NCI-H2227 (cell line): ENCODE results near the gene HORMAD1.
"Not testable (repeated sequence)": the region's sequence is repeated elsewhere in the genome, so short reads cannot be mapped to it uniquely, and the experiment has no call there.

Experiments used
- DNase-seq: peaks from one replicate; lab custom pipeline; 2025; ENCODE audit not compliant: unreplicated experiment; lab: John Stamatoyannopoulos, UW

Gene HORMAD1

GRCh38 chr1:150703427-150703826, 17.3 kb downstream of the HORMAD1 start:
- no peak for DNase-seq

DNA sequence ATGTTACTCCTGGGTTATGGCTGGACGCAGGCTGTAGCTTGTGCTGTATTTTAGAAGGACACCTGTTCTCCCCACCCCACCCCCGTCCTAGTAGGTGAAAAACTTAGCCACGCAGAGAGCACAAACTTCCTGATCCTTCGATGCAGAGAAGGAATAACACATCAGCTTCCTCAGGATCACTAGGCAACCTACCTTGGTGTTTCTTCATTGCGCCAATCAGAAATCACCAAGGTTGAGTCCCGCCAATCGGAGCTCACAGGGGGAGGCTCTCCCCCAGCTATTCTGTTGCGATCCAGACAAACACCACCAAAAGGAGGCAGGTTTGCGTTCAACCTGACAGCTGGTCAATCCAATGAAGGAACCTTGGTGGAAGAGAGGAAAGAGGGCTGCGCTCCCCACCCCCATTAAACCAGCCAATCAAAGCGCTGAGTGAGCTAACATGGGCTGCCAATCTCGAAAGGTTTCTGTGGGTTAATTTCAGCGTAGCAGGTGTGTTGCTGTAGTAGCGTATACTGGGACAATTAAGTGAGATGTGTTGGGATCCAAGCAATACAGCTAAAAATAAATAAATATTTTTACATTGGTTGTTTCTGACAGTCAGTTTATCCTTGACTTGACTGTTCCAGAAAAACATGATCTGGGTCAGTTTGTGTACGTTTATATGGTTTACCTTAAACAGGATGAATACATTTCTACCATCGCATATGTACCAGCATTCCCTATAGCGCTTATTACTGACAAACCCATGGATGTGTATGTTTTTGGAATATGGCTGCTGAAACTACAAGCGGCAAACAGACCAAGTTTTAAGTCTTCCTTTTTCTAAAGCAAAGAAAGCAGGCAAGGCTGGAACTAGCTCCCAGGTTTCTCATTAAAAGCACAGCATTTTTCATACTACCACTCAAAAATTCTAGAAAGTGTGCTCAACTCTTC, 23.4 kb downstream of the HORMAD1 start, which contains the start of gene GOLPH3L:
Gene GOLPH3L, minus strand, starts transcription at position 160 of the 933 bp plus-strand sequence. CDS start 2,316 bp downstream, outside the sequence.
- peak; percentile 98 for DNase-seq

DNA sequence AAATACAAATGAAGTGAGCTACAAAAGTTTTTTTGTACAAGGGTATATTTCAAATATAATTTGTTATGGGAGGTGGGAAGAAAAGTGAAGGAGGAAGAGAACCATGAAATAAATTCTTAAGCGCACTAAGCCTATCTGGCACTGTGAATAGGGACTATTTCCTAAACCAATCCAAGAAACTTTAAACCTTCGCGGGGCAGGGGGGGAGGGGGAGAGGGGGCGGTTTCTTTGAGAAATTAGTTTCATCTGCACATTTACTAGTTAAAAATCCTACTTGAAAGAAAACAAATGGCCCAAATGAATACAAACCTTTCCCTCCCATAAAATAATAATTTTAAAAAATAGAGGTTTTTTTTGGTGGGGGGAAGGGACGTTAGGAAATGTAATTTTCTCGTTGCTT, 24.1 kb downstream of the HORMAD1 start:
- no peak for DNase-seq

GRCh38 chr1:150696162-150696561, 24.5 kb downstream of the HORMAD1 start:
- no peak for DNase-seq

DNA sequence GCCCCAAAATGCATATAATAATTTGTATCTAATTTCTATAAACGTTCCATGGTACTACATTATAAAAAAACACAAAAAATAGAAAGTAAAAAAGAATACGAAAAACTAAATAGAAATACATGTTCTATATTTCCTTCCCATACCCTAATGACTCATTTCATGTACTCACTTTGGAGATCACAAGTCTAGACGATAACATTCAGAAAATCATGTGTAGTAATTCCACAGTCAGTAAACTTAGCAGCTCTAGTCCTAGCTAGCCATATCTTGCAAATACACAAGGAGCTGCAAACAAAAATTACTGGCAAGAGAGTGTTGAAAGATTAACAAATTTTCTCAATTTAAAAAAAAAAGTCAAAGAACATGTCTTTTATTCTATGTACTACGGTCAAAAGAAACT, 25.1 kb downstream of the HORMAD1 start:
- no peak for DNase-seq

DNA sequence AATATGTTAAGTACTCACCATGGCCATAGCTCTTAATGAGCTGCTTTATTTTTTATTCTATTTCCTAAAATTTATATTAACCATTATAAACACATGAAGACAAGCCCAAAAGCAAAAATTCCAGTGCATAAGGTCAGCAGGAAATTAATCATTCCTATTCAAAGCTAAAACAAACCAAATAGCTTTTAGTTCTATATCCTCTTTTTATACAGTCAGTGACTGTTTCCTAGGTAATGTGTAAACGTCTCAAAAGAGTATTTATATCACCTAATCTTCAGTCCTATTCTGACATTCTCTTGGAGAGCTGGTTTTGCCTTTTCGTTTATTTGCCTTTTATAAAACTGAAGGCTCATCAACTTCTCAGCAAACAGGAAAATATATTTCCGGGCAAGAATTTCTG, 28.0 kb downstream of the HORMAD1 start:
- DNase-seq: no peak

DNA sequence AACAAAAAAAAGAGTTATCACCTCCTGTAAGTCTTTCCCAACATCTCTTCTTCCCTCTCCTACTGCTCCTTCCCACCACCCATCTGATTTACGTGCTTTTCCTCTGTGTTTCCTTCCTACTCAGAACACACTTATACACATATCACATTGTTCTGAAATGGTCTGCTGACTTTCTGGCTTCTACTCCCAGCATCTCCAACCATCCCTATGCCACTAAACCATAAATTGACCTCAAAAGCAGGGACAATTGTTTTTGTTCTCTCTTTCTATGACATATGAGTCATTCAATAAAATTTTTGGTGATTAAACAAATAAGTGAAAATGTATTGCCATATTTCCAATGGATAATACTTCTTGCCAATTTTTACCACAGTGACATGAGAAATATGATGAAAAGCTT, 31.9 kb downstream of the HORMAD1 start:
- DNase-seq: no peak

DNA sequence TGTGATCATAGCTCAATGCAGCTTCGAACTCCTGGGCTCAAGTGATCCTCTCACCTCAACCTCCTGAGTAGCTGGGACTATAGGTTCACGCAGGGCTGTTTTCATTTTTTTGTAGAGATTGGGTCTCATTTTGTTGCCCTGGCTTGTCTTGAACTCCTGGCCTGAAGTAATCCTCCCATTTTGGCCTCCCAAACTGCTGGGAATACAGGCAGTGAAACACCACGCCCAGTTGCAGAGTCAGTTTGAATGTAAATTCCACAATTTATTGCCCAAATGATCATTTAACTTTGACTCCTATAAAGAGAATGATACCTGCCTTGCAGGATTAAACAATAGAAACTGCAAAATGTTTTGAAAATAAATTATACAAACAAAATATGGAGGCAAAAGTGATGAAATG, 34.4 kb downstream of the HORMAD1 start:
- DNase-seq: no peak

GRCh38 chr1:150683914-150684313, 36.8 kb downstream of the HORMAD1 start:
- DNase-seq: peak; percentile 4

- no peak for DNase-seq
These were observed 41.7 kb downstream of the HORMAD1 start for GRCh38 chr1:150678988-150679387.

- DNase-seq: no peak
These were observed 45.8 kb downstream of the HORMAD1 start for GRCh38 chr1:150674881-150675280.

DNA sequence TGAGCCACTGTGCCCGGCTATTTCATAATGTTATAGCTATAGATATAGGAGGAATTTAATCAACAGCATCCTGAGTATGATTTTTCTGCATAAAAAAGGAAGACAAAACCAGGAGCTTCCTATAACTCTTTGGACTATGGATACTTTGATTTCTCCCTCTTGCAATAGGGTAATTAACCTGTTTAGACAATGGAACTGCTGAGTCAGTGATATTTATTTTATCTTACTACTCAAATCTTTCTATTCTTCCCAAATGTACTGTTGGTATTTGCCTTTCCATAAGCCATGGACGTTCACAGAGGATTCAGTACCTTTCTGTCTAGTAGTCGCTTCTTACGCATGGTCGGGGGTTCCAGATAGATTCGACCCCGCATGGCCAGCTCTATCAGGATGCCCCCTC, 57.4 kb downstream of the HORMAD1 start:
- no peak for DNase-seq

DNA sequence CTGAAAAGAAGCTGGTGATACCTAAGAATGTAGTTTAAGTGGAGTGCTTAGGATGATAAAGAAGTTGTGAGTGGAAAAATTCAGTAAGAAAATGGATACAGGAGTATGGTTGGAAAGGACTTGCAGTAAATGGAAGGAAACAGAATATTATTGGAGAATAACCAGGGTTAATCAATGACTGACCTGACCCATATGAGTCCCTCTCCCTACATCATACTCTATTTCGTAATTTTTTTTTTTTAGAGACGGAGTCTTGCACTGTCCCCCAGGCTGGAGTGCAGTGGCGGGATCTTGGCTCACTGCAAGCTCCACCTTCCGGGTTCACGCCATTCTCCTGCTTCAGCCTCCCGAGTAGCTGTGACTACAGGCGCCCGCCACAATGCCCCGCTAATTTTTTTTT, 57.9 kb downstream of the HORMAD1 start:
- DNase-seq: no peak

DNA sequence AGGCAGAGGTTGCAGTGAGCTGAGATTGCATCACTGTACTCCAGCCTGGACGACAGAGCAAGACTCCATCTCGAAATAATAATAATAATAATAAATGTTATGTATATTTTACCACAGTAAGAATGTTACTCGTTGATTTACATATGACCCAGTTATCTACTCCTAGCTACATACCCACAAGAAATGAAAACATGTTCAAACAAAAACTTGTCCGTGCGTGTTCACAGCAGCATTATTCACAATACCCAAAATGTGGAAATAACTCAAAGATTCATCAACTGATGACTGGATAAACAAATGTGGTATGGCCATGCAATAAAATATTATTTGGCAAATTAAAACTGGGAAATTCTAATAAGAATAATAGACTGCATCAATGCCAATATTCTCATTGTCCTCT, 59.5 kb downstream of the HORMAD1 start:
- DNase-seq: no peak

GRCh38 chr1:150660584-150660983, 60.1 kb downstream of the HORMAD1 start:
- DNase-seq: no peak

GRCh38 chr1:150657064-150657463, 63.6 kb downstream of the HORMAD1 start:
- not testable (repeated sequence) for DNase-seq

DNA sequence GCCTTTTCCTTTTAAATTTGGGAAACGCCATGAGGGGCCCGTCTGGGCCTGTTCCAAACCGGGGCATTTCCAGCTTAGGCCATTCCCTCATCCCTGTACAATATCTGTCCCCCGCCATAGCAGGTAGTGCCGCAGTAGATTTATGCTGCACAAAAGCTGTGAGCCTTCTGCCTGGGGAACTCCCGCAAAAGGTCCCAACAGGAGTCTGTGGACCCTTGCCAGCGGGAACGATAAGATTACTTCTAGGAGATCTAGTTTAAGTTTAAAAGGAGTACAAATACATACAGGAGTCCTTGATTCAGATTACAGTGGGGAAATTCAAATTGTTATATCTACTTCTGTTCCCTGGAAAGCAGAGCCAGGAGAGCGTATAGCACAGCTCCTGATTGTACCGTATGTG, 66.1 kb downstream of the HORMAD1 start:
- DNase-seq: not testable (repeated sequence)

- no peak for DNase-seq
These were observed 70.5 kb downstream of the HORMAD1 start for GRCh38 chr1:150650193-150650592.

DNA sequence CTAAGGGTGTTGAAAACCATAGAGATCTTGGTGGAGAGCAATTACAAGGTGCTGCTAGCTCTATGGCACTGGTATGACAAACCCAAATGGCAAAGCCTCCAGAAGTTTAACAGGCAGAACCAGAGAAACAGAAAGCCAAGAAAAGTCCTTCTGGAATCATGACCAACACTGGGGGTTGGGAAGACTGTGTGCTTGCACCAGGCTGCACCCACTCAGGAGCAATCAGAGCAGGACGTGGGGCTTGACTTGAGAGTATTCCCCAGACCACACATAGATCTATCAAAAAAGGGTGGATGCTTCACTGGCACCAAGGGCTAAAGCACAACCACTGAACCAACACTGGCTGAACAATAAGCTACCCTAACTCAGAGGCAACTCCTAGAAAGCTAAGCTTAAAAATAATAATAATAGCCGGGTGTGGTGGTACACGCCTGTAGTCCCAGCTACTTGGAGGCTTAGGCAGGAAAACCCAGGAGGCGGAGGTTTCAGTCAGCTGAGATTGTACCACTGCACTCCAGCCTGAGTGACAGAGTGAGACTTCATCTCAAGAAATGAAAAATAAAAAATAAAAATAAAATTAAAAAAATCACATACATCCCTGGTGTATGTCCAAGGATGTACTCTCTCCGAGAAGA, 71.1 kb downstream of the HORMAD1 start:
- DNase-seq: no peak
